IPS-18c (cell line): Measurements from ENCODE around the gene FES.
"Not testable (repeated sequence)": the region's sequence is repeated elsewhere in the genome, so short reads cannot be mapped to it uniquely, and the experiment has no call there.

Experiments used
- H3K4me3 ChIP-seq: 2 replicates; pipeline ENCODE4 v1.7.0; 2013; ENCODE audit warnings: low read depth, mild to moderate bottlenecking, low read length, moderate library complexity; ENCODE audit not compliant: insufficient read depth
- H3K9me3 ChIP-seq: one replicate; pipeline ENCODE4 v1.6.1; 2013; ENCODE audit warnings: mild to moderate bottlenecking, low read length, moderate library complexity; ENCODE audit not compliant: control insufficient read depth, insufficient read depth

Gene FES

DNA sequence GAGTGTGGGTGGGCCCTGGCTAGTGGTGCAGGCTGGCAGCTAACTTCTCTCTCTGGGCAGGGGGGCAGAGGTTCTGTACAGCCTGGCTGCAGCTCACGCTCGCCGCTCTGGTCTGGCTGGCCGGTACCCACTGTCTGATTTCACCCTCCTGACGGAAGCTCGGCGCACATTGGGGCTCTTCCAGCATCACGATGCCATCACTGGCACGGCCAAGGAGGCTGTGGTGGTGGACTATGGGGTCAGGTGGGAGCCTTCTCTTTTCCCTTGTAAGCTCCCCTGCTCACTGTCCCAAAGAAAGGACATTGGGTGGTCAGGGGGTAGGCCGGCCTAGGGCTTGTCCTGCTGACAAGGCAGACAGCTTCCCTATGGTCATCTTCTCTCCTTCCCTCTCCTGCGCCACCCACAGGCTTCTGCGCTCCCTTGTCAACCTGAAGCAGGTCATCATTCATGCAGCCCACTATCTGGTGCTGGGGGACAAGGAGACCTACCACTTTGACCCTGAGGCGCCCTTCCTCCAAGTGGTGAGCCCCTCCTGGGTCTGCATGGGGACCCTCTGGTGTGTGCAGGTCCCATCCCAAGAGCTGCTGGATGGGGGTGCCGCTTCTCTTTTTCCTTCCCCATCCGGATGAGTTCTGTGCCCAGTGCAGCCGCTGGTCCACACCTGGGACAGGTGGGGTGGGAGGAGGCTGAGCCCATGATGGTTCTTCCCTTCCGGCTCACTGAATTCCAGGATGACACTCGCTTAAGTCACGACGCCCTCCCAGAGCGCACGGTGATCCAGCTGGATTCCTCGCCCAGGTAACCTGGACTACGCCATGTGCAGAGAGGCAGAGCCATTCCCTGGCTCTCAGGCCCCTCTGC, 26.4 kb downstream of the FES start:
- Histone ChIP-seq H3K9me3 (no peaks in the 10 kb centered on the region), H3K4me3 (no peak overlapping the region)

GRCh38 chr15:90911302-90911623, 27.0 kb downstream of the FES start:
- Histone ChIP-seq H3K9me3 (no peaks in the 10 kb centered on the region), H3K4me3 (no peak overlapping the region)

GRCh38 chr15:90911906-90912769, 27.8 kb downstream of the FES start:
- no peaks in the 10 kb centered on the region for H3K9me3 ChIP-seq
- no peak overlapping the region for H3K4me3 ChIP-seq

DNA sequence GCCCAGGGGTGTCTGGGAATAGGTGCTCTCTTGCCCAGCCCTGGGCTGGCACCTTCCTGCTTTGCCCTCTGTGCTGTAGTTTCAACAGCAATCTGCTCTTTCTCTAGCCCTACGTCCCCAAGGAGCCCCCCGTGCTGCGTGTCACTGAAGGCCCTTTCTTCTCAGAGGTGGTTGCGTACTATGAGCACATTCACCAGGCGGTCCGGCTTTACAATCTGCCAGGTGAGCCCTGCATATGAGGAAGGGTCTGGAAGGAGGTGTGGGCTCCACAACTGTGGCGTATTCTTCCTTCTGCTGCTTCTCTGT, 28.4 kb downstream of the FES start:
- Histone ChIP-seq H3K4me3 (no peak overlapping the region), H3K9me3 (no peaks in the 10 kb centered on the region)

DNA sequence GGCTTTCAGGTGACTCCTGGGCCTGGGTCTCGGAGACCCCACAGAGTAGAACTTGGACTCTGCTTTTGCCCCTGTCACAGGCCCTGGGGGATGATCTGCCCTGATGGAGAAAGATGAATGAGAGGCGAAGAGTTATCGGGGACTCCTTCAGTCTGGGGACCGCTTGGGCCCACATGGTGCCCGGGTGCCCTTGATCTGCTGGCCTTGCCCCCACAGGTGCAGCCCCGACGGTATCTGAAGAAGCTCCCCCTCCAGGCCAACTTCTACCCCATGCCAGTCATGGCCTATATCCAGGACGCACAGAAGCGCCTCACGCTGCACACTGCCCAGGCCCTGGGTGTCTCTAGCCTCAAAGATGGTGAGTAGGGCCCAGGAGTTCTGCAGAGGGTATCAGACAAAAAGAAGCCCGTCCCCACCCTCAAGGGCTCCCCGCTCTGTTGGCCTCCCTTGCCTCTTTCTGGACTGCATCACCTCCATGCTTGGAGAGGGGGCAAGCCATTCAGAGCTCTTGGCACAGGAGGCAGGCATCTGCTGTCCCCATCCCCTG, 29.2 kb downstream of the FES start:
- H3K4me3 ChIP-seq: no peak overlapping the region
- no peaks in the 10 kb centered on the region for H3K9me3 ChIP-seq

- Histone ChIP-seq H3K9me3 (no peaks in the 10 kb centered on the region), H3K4me3 (no peak overlapping the region)
Observed at GRCh38 chr15:90914305-90915080, 30.2 kb downstream of the FES start.

DNA sequence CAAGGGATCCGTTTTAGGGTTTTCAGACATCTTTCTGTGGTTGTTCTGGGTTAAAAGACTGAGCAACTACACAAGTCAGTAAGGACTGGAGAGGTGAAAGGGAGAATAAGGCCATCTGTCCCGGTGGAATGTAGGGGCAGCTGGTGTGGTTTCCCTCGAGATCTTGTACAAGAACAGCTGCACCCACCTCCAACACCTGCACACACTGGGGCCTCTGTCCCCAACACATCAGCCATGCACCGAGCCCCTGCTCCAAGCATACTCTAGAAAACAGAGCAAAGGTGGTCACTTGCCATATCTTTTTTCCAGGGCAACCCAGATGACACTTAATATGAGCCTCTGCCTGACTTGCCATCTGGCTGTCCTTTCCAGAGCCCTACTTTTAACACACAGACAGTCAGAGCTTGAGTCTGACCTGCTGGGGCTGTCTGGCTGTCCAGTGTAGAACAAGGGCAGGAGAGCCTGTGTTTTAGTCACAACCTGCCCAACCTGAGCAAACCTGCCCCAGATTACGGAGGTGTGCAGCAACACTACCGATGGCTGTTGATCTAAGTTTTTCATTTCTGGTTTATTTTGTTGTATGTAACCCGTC, 31.0 kb downstream of the FES start:
- Histone ChIP-seq H3K4me3 (no peak overlapping the region), H3K9me3 (no peaks in the 10 kb centered on the region)

DNA sequence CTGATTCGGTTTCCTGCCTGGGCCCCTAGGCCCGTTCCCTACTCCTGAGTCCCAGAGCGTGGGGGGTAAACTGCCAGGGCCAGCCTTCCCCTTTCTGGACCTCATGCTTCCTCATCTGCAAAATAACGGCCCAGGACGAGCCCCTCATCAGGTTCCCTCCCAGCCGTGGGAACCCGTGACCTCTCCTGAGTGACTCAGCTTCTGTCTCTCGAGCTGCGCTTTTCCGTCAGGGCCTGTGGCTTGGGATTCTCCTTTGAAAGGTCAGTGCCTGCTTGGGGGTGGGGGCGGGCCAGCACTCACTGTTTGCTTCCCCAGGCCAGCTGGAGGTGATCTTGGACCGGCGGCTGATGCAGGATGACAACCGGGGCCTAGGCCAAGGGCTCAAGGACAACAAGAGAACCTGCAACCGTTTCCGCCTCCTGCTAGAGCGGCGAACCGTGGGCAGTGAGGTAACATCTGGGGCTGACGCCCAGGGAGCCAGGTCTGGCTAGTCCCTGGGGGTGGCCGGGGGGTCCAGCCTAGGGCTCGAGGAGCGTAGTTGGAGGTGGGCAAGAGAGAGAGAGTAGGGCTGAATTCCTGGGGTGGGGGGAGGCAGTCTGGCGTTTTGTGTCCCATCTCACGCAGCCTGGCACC, 31.6 kb downstream of the FES start:
- no peaks in the 10 kb centered on the region for H3K9me3 ChIP-seq
- no peak overlapping the region for H3K4me3 ChIP-seq

DNA sequence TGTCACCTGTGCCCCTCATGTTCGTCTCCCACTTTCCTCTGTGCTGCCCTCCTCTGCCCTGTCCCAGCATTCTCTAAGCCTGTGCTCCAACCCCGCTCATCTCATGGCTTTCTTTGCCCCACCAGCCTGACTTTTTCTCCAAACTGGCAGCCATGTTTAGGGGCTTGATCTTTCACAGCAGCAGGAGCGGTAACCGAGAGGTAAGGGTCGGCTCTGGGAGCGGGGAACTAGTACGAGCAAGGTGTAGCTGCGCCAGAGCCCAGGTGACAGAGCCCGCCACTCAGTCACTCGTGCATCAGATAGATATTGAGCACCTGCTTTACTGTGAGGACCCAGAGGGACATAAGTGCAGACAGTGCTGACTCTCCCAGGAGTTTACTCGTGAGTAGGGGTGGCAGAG, 32.2 kb downstream of the FES start:
- Histone ChIP-seq H3K9me3 (no peaks in the 10 kb centered on the region), H3K4me3 (no peak overlapping the region)

DNA sequence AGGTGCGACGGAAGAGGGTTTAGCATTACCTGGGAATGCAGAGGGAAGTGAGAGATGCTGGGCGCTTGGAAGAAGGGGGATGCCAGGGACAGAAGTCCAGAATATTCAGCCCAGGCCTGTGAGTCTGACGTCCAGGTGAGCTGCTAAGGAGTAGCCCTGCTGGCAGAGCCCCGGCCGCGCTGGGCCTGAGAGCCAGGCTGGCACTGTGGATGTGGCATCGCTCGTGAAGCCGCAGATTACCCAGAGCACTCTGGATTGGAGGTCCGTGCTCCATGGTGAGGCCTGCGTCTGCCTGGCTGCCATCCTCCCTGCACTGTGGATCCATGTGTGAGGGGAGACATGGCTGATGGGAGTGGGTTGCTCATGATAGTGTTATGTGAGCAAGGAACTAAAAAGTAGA, 33.3 kb downstream of the FES start:
- no peaks in the 10 kb centered on the region for H3K9me3 ChIP-seq

GRCh38 chr15:90918034-90918788, 33.9 kb downstream of the FES start:
- H3K9me3 ChIP-seq: no peaks in the 10 kb centered on the region
- H3K4me3 ChIP-seq: no peak overlapping the region

More for the DNA sequence above, 33.3 kb downstream of the FES start:
- H3K4me3 ChIP-seq: no peak overlapping the region

GRCh38 chr15:90918835-90919234, 34.5 kb downstream of the FES start:
- Histone ChIP-seq H3K9me3 (no peaks in the 10 kb centered on the region), H3K4me3 (no peak overlapping the region)

DNA sequence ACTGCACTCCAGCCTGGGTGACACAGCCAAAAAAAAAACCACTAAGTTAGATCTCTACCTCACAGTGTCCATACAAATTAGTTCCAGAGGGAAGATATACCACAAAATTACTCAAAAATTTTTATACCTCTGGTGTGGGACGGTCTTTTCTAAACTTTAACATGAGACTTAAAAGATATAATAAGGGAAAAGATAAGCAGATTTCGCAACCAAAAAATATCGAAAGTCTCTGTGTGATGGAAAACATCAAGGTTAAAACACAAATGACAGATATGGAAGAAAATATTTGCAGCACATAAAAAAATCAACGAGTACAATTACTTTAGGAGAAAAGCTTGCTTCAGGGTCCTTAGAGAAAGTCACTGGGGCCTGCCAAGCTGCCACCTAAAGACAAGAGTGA, 37.6 kb downstream of the FES start:
- Histone ChIP-seq H3K9me3 (no peaks in the 10 kb centered on the region), H3K4me3 (no peak overlapping the region)

GRCh38 chr15:90922712-90923322, 38.5 kb downstream of the FES start:
- not testable (repeated sequence) for H3K9me3 ChIP-seq

DNA sequence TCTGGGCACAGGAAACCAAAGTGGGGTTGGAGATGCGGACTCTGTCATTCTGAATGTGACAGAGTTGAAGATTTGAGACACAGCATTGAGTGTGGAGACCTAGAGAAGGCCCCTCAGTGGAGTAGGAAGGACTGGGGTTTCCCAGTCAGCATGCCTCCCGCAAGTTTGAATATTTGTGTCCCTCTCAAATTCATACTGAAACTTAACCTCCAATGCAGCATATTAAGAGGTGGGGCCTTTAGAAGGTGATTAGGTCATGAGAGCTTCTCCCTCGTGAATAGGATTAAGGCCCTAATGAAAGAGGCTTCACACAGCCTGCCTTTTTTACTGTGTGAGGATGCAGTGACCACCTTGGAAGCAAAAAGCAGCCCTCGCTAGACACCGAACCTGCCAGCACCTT, 40.1 kb downstream of the FES start:
- H3K4me3 ChIP-seq: no peak overlapping the region

More at GRCh38 chr15:90922712-90923322, 38.5 kb downstream of the FES start:
- not testable (repeated sequence) for H3K4me3 ChIP-seq

GRCh38 chr15:90926766-90927165, 42.5 kb downstream of the FES start:
- H3K9me3 ChIP-seq, H3K4me3 ChIP-seq: not testable (repeated sequence)

More for the DNA sequence above, 40.1 kb downstream of the FES start:
- no peaks in the 10 kb centered on the region for H3K9me3 ChIP-seq
